Colonic mucosa (tissue), 4 donors: Measurements from ENCODE around the gene THSD7B. TPM values are rescaled to one million over a fixed set of nuclear protein-coding genes. Genes with fewer than 3 reads are reported as not detected.
A peak's percentile ranks its signal among the peaks of the same experiment; 100 is the strongest.
"Not testable (repeated sequence)": the region's sequence is repeated elsewhere in the genome, so short reads cannot be mapped to it uniquely, and the experiment has no call there.

Experiments
- DNase-seq: peaks from one replicate; pipeline ENCODE4 v3.0.0-alpha.2; 2020
- H3K27ac ChIP-seq: fragments of 200-600 bp; one replicate; pipeline ENCODE4 v1.8.0; 2021
- H3K27me3 ChIP-seq: fragments of 200-600 bp; one replicate; pipeline ENCODE4 v1.8.0; 2021
- H3K36me3 ChIP-seq: fragments of 200-600 bp; one replicate; pipeline ENCODE4 v1.8.0; 2021
- H3K4me1 ChIP-seq: fragments of 200-600 bp; one replicate; pipeline ENCODE4 v1.8.0; 2021; ENCODE audit warnings: mild to moderate bottlenecking
- H3K4me3 ChIP-seq: fragments of 200-600 bp; one replicate; pipeline ENCODE4 v1.8.0; 2021
- H3K9ac ChIP-seq, 2 donors: one replicate each; pipeline ENCODE4 v1.7.0; 2013; ENCODE audit warnings: control low read depth in 2 of 2, low read depth in 2 of 2, low read length in 2 of 2
- H3K9me3 ChIP-seq: fragments of 200-600 bp; one replicate; pipeline ENCODE4 v1.8.0; 2021
- CTCF ChIP-seq: fragments of 200-600 bp; IDR thresholded peaks from one replicate; pipeline ENCODE4 v1.8.0; 2022; ENCODE audit warnings: antibody characterized with exemption, mild to moderate bottlenecking
- intact Hi-C: fragments of 100-400 bp; cut with DNase I; formaldehyde crosslinking; loops from one replicate; pipeline ENCODE4 v1.14.1; 2022
- total RNA-seq, 2 donors: library from RNA; stranded (reverse); fragmentation: NEBNext Ultra II Directional in 1 of 2; extraction: Animal tissue kit (Norgen Biotek cat#: 25700) in 1 of 2; gene quantifications; one replicate each; pipeline ENCODE4 v1.2.1, GENCODE V29; 2021
- donor health status: healthy.
- donor health status: DM: no; HTN: no; CAD: no.
- donor health status: DM: no; HTN: no; CAD: no.

THSD7B gene
- total RNA-seq, 2 donors from 2014 or later: 0.05 to 0.29 TPM

DNA sequence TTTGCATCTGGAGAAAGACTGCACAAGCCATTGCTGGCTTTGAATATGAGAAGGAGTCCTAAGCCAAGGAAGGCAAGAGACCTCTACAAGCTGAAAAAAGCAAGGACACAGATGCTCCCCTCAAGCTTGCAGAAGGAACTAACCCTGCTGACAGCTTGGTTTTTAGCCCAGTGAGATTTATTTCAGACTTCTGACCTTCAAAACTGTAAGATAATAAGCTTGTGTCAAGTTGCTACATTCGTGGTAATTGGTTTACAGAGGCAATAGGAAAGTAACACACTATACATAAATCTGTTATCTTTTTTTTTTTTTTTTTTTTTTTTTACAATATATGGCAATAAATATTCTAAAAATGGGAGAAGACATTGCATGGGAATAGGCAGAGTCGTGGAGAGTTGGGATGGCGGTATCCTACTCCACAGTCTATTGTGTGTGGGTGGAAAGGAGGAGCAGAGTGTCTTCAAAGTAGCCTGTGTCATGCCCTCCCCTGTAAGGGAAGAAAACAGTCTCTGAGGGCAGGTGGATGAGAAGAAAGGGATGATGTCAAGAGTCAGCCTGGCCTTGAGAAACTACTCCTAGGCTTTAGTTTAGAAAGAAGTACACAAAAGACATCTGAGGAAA is 196.9 kb downstream of the THSD7B start:
- no peak for DNase-seq
- H3K9ac ChIP-seq: no peak overlapping the region
- intact Hi-C loops: no loop called here
- H3K9me3 ChIP-seq: no peaks in the 10 kb centered on the region
- H3K4me3 ChIP-seq: no peak overlapping the region
- H3K4me1 ChIP-seq: no peaks in the 10 kb centered on the region
- no peak for TF ChIP-seq CTCF
- H3K36me3 ChIP-seq: no peaks in the 10 kb centered on the region
- no peaks in the 10 kb centered on the region for H3K27me3 ChIP-seq
- H3K27ac ChIP-seq: no peak overlapping the region

DNA sequence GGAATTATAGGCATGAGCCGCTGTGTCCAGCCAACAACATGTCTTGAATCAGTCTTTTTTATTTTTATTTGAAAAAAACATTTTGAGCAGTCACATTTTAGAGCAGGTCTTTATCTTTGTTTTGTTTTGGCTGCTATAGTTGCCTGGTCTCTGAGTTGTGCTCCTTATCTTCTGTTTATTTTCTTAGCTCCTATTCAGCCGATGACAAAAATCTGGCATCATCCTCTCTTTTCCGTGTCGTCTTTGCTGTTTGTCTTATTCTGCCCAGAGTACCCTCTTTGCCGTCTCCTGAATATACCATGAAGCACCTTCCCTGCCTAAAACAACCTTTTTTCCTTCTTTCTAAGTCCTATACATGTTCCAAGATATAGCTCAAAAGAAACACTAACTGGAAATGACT is 201.1 kb downstream of the THSD7B start:
- intact Hi-C loops: no loop called here
- TF ChIP-seq CTCF: no peak
- H3K4me3 ChIP-seq: no peak overlapping the region
- no peaks in the 10 kb centered on the region for H3K36me3 ChIP-seq
- no peaks in the 10 kb centered on the region for H3K4me1 ChIP-seq
- no peaks in the 10 kb centered on the region for H3K9me3 ChIP-seq
- no peak overlapping the region for H3K27ac ChIP-seq
- no peak overlapping the region for H3K9ac ChIP-seq
- DNase-seq: no peak
- no peaks in the 10 kb centered on the region for H3K27me3 ChIP-seq

DNA sequence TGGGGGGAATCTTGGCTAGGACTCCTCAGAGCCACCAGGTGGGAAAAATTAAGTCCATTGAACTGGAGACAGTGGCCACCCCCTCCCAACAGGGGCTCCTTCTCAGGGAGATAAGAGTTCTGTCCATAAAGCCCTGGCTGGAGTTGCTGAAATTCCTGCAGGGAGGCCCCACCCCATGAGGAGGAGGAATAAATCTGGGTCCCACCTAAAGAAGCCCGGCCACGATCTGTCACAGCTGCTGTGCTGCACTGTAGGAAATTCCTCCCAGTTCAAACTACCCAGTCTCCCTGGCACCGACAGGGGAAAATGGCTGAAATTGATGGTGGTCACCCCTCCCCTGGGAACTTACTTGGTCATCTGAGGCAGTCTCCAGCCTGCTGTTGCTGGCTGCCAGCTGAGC is 215.0 kb downstream of the THSD7B start:
- no peak for TF ChIP-seq CTCF
- H3K9ac ChIP-seq: no peak overlapping the region
- H3K9me3 ChIP-seq: no peaks in the 10 kb centered on the region
- intact Hi-C loops: no loop called here
- no peak overlapping the region for H3K27ac ChIP-seq
- no peak for DNase-seq
- H3K4me3 ChIP-seq: no peak overlapping the region
- no peaks in the 10 kb centered on the region for H3K27me3 ChIP-seq
- H3K4me1 ChIP-seq: no peaks in the 10 kb centered on the region
- no peaks in the 10 kb centered on the region for H3K36me3 ChIP-seq

DNA sequence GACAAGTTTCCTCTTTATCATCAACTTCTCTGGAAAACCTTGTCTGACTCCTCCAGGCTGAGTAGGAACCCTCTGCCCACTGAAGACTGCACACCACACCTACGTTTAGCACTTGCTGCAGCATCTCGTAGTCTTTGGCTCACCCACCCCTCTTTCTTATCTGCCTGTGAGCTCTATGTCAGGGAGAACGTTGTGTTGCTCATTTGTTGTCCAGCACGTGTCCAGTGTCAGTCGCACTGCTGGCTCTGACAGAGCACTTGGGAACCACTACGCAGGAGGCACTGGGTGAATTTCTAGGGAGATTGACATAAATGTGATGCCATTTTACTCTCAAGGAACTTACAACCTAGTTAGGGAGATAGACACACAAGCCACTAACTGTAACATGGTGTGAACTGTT is 216.3 kb downstream of the THSD7B start:
- H3K36me3 ChIP-seq, intact Hi-C loops, H3K4me1 ChIP-seq, H3K9ac ChIP-seq, H3K4me3 ChIP-seq, H3K27ac ChIP-seq, DNase-seq, H3K27me3 ChIP-seq, H3K9me3 ChIP-seq: not testable (repeated sequence)

DNA sequence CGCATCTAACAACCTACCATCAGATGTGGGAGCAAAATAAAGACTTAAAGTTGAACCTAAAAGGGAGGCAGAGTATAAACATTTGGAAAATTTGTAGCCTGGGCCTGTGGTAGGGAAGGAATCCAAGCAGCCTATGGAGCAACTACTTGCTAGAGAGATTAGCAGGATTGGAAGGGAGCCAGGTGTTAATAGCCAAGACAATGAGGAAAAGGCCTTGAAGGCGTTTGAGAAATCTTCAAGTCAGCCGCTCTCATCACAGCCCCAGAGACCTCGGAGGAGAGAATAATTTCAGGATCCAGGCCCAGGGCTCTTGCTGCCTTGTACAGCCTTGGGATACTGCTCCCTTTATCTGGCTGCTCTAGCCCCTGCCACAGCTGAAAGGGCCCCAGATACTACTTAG is 219.7 kb downstream of the THSD7B start:
- no peak overlapping the region for H3K9ac ChIP-seq
- H3K27me3 ChIP-seq: no peaks in the 10 kb centered on the region
- DNase-seq: peak; percentile 18
- no peaks in the 10 kb centered on the region for H3K4me1 ChIP-seq
- no peak for TF ChIP-seq CTCF
- no peaks in the 10 kb centered on the region for H3K9me3 ChIP-seq
- no peak overlapping the region for H3K27ac ChIP-seq
- H3K36me3 ChIP-seq: no peaks in the 10 kb centered on the region
- intact Hi-C loops: no loop called here
- no peak overlapping the region for H3K4me3 ChIP-seq

DNA sequence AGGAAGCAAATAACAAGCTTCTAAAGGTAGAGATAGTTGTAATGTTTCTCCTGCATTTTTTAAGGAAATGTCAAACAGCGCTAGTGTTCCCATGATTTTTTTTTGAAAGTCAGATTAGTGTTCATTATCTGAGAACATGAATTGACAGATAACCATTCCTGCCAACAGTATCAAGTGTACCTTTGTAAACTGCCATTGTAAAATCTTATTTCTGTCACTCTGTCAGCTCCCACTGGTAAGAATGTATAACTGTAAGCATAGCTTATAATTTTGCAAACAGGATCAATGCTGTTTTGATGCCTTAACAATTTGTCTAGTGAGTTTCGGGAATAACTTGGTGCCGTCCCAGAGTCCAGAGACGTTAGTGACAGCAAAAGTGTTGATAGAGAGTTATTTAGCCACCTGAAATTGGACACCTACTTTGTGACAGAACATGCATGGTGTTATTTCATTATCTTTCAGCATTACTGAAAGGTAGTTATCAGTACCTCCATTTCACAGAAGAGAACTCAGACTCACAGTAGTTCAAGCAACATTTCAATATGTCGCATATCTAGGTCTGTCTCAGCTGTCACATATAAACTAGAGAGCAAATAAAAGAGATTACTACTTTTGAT is 221.4 kb downstream of the THSD7B start:
- no peaks in the 10 kb centered on the region for H3K4me1 ChIP-seq
- no peak for TF ChIP-seq CTCF
- no peaks in the 10 kb centered on the region for H3K27me3 ChIP-seq
- H3K4me3 ChIP-seq: no peak overlapping the region
- intact Hi-C loops: no loop called here
- H3K9ac ChIP-seq: no peak overlapping the region
- H3K9me3 ChIP-seq: no peaks in the 10 kb centered on the region
- DNase-seq: no peak
- H3K36me3 ChIP-seq: no peaks in the 10 kb centered on the region
- H3K27ac ChIP-seq: no peak overlapping the region
